HCT116 (cell line): ENCODE measurements around the gene NTN5.

ENCODE experiments used
- CTCF ChIP-seq, 3 experiments: fragments of 200-600 bp in 1 of 3; sonication (generic) in 1 of 3; IDR thresholded peaks in 2 of 3; conservative IDR thresholded peaks in 1 of 3; 2 replicates each; pipeline ENCODE4 v1.5.1; 2012 to 2017; ENCODE audit warnings: low read depth in 2 of 3, low read length in 2 of 3, antibody characterized with exemption in 1 of 3, borderline replicate concordance in 1 of 3, control low read depth in 1 of 3, mild to moderate bottlenecking in 1 of 3, mixed read lengths in 1 of 3, mixed run types in 1 of 3, moderate library complexity in 1 of 3; ENCODE audit not compliant: insufficient read depth in 1 of 3
- POLR2AphosphoS5 ChIP-seq: IDR thresholded peaks from 2 replicates; pipeline ENCODE4 v1.6.1; 2011; ENCODE audit warnings: mild to moderate bottlenecking, low read depth, low read length, moderate library complexity
- REST ChIP-seq: IDR thresholded peaks from 2 replicates; pipeline ENCODE4 v1.6.1; 2012; ENCODE audit warnings: low read depth
- YY1 ChIP-seq: IDR thresholded peaks from 2 replicates; pipeline ENCODE4 v1.6.1; 2011; ENCODE audit warnings: low read length, low read depth, moderate library complexity, mild to moderate bottlenecking; ENCODE audit not compliant: insufficient replicate concordance; ENCODE audit errors: extremely low read depth

- no peak for TF ChIP-seq POLR2AphosphoS5
- TF ChIP-seq REST, result no peak
- TF ChIP-seq CTCF (IDR thresholded peaks at IDR 0.05 in 2 of 3, conservative IDR thresholded peaks at IDR 0.05 in 1 of 3; ENCODE audit: borderline replicate concordance in 1 of 3, insufficient read depth in 1 of 3, low read depth in 2 of 3, low read length in 2 of 3), result no peak
- no peak for TF ChIP-seq YY1
Measured at GRCh38 chr19:48705431-48705830, 32.6 kb upstream of the NTN5 start.
